AG04450 (cell line): ENCODE results near the gene SH3PXD2A. TPM values are rescaled to one million over a fixed set of nuclear protein-coding genes. Genes with fewer than 3 reads are reported as not detected.

ENCODE experiments used
- CTCF ChIA-PET: fragments of 300-600, 350-600 bp; formaldehyde crosslinking; extraction: SDS; loops from one replicate; lab custom pipeline; 2022; ENCODE audit warnings: antibody characterized with exemption, inconsistent platforms; lab: Charles Lee
- POLR2A ChIA-PET: fragments of 350-600 bp; formaldehyde crosslinking; extraction: SDS; loops from one replicate; lab custom pipeline; 2021; ENCODE audit warnings: antibody characterized with exemption, inconsistent platforms; lab: Yijun Ruan, JAX
- DNase-seq: peaks from one replicate; pipeline ENCODE4 v3.0.0-alpha.2; 2011; ENCODE audit warnings: low read depth, low spot score
- H3K27ac ChIP-seq: one replicate; pipeline ENCODE4 v1.5.1; 2012; ENCODE audit warnings: low read depth, low read length, control low read depth
- H3K27me3 ChIP-seq: one replicate; pipeline ENCODE4 v1.6.0; 2012; ENCODE audit warnings: low read length; ENCODE audit not compliant: control insufficient read depth, insufficient read depth
- H3K4me3 ChIP-seq: 2 replicates; pipeline ENCODE4 v1.5.1; 2011; ENCODE audit warnings: mild to moderate bottlenecking, low read depth, low read length, control low read depth
- H3K9me3 ChIP-seq: 2 replicates; pipeline ENCODE4 v1.5.1; 2012; ENCODE audit warnings: low read length; ENCODE audit not compliant: control insufficient read depth, insufficient read depth
- CTCF ChIP-seq: IDR thresholded peaks from 2 replicates; pipeline ENCODE4 v1.5.1; 2011; ENCODE audit warnings: low read depth, low read length, control low read depth, inconsistent platforms
- polyA plus RNA-seq: library from polyadenylated mRNA; depleted of rRNA; stranded (reverse); fragments of >200 nt; gene quantifications from 2 replicates; pipeline ENCODE4 v1.2.3, GENCODE V29; 2011

The SH3PXD2A gene
- polyA plus RNA-seq, 1 experiment, result 22.9 TPM

- Histone ChIP-seq H3K27me3 (no peaks in the 10 kb centered on the region), H3K27ac (no peak overlapping the region), H3K4me3 (no peak overlapping the region), H3K9me3 (no peaks in the 10 kb centered on the region; the same call in 1 of the 2 replicates)
- ChIA-PET POLR2A (interaction anchor here (0.5 to 1.8 kb wide), 3 partner anchors 12 to 267 kb away, joined by 3 to 7 read pairs (median 3); no protein-coding TSS in a partner anchor), CTCF (interaction anchor here (0.7 kb wide), 1 partner anchor 8 kb away, joined by 3 read pairs; no protein-coding TSS in a partner anchor)
- DNase-seq, result no peak
- TF ChIP-seq CTCF, result no peak
Observed at GRCh38 chr10:103648636-103649532, 206.5 kb downstream of the SH3PXD2A start.

- no peak for TF ChIP-seq CTCF
- Histone ChIP-seq H3K27me3 (no peaks in the 10 kb centered on the region), H3K4me3 (no peak overlapping the region), H3K9me3 (no peaks in the 10 kb centered on the region; the same call in 1 of the 2 replicates), H3K27ac (peak overlapping the region; percentile 31)
- CTCF ChIA-PET, result interaction anchor here (1.8 kb wide), 1 partner anchor 50 kb away, joined by 6 read pairs; no protein-coding TSS in a partner anchor
- POLR2A ChIA-PET, result interaction anchor here (0.5 to 1.8 kb wide), 2 partner anchors 13 to 268 kb away, joined by 3 to 7 read pairs; no protein-coding TSS in a partner anchor
- DNase-seq, result no peak
Observed at GRCh38 chr10:103648251-103648635, 207.1 kb downstream of the SH3PXD2A start.

GRCh38 chr10:103646304-103646703, 209.1 kb downstream of the SH3PXD2A start:
- Histone ChIP-seq H3K9me3 (no peaks in the 10 kb centered on the region; the same call in 1 of the 2 replicates), H3K4me3 (no peak overlapping the region), H3K27ac (peak overlapping the region; percentile 87), H3K27me3 (no peaks in the 10 kb centered on the region)
- CTCF ChIA-PET, result interaction anchor here (0.8 to 1.8 kb wide), 4 partner anchors 15 to 48 kb away, joined by 3 to 7 read pairs (median 5); no protein-coding TSS in a partner anchor
- POLR2A ChIA-PET, result interaction anchor here (0.6 to 1.9 kb wide), 3 partner anchors 10 to 22 kb away, joined by 3 to 18 read pairs (median 14); no protein-coding TSS in a partner anchor
- TF ChIP-seq CTCF, result no peak
- no peak for DNase-seq

- TF ChIP-seq CTCF, result no peak
- no peaks in the 10 kb centered on the region; the same call in 1 of the 2 replicates for H3K9me3 ChIP-seq
- peak overlapping the region; percentile 87 for H3K27ac ChIP-seq
- DNase-seq, result peak; percentile 96
- ChIA-PET CTCF (interaction anchor here (1.2 to 1.7 kb wide), 3 partner anchors 15 to 41 kb away, joined by 4 to 5 read pairs (median 4); no protein-coding TSS in a partner anchor), POLR2A (interaction anchor here (0.6 to 1.9 kb wide), 10 partner anchors 9 to 41 kb away, joined by 3 to 18 read pairs (median 6); no protein-coding TSS in a partner anchor)
- H3K4me3 ChIP-seq, result no peak overlapping the region
- no peaks in the 10 kb centered on the region for H3K27me3 ChIP-seq
Observed at GRCh38 chr10:103645141-103646054, 210.0 kb downstream of the SH3PXD2A start.
